HEK293 (cell line): ENCODE data around the gene OGFOD3.

Experiments
- CTCF ChIA-PET: fragments of 350-600 bp; formaldehyde crosslinking; extraction: SDS; loops from one replicate; lab custom pipeline; 2021; ENCODE audit warnings: antibody characterized with exemption; lab: Yijun Ruan, JAX
- POLR2A ChIA-PET: fragments of 300-600 bp; formaldehyde crosslinking; extraction: SDS; loops from one replicate; lab custom pipeline; 2020; ENCODE audit warnings: antibody characterized with exemption, inconsistent platforms; lab: Yijun Ruan, JAX
- H3K27ac ChIP-seq: fragments of 200-500 bp; sonication (Bioruptor generic); 2 replicates; pipeline ENCODE4 v1.5.1; 2014; ENCODE audit warnings: low read depth, low read length, control low read depth, inconsistent platforms; ENCODE audit errors: extremely low read depth
- H3K36me3 ChIP-seq, 2 experiments: fragments of 200-500 bp in 1 of 2; sonication (Bioruptor generic) in 1 of 2; 1 replicate in 1 of 2; 2 replicates in 1 of 2; pipeline ENCODE4 v1.5.1; 2014 to 2017; ENCODE audit warnings: inconsistent platforms in 2 of 2, low read length in 2 of 2; ENCODE audit not compliant: control insufficient read depth in 2 of 2, insufficient read depth in 1 of 2
- H3K4me1 ChIP-seq: fragments of 200-500 bp; sonication (Bioruptor generic); 2 replicates; pipeline ENCODE4 v1.5.1; 2014; ENCODE audit warnings: mild to moderate bottlenecking, low read length, inconsistent platforms; ENCODE audit not compliant: control insufficient read depth, insufficient read depth
- H3K4me3 ChIP-seq: 2 replicates; pipeline ENCODE4 v1.5.1; 2011; ENCODE audit warnings: low read depth, mild to moderate bottlenecking, control low read depth, low read length, moderate library complexity
- H3K9me3 ChIP-seq: fragments of 200-500 bp; sonication (Bioruptor generic); 2 replicates; pipeline ENCODE4 v1.5.1; 2014; ENCODE audit warnings: low read depth, low read length, inconsistent platforms; ENCODE audit not compliant: control insufficient read depth, insufficient read depth
- GLI2 ChIP-seq: fragments of 450-650 bp; formaldehyde crosslinking; IDR thresholded peaks from 2 replicates; pipeline ENCODE4; 2017; ENCODE audit warnings: missing biosample characterization, missing genetic modification characterization, low read depth, borderline replicate concordance
- PRDM1 ChIP-seq: fragments of 450-650 bp; formaldehyde crosslinking; IDR thresholded peaks from 2 replicates; pipeline ENCODE4; 2016; ENCODE audit warnings: missing biosample characterization, missing genetic modification characterization
- ZEB2 ChIP-seq: fragments of 450-650 bp; formaldehyde crosslinking; IDR thresholded peaks from 2 replicates; pipeline ENCODE4 v1.5.1; 2016; ENCODE audit warnings: missing biosample characterization, missing genetic modification characterization
- ZNF121 ChIP-seq: fragments of 450-650 bp; formaldehyde crosslinking; IDR thresholded peaks from 2 replicates; pipeline ENCODE4 v1.5.1; 2016; ENCODE audit warnings: missing biosample characterization, missing genetic modification characterization
- ZNF140 ChIP-seq: fragments of 450-650 bp; formaldehyde crosslinking; IDR thresholded peaks from 2 replicates; pipeline ENCODE4 v1.5.1; 2016; ENCODE audit warnings: missing biosample characterization, missing genetic modification characterization
- ZNF174 ChIP-seq: fragments of 450-650 bp; formaldehyde crosslinking; IDR thresholded peaks from 2 replicates; pipeline ENCODE4 v1.5.0; 2017; ENCODE audit warnings: missing biosample characterization, mild to moderate bottlenecking, missing genetic modification characterization
- ZNF184 ChIP-seq: fragments of 450-650 bp; IDR thresholded peaks from 2 replicates; pipeline ENCODE4 v1.5.1; 2018; ENCODE audit warnings: missing biosample characterization, mild to moderate bottlenecking, missing genetic modification characterization
- ZNF223 ChIP-seq: fragments of 450-650 bp; formaldehyde crosslinking; IDR thresholded peaks from 2 replicates; pipeline ENCODE4 v1.5.1; 2016; ENCODE audit warnings: missing biosample characterization, missing genetic modification characterization
- ZNF274 ChIP-seq, 2 experiments: fragments of 200-500 bp in 1 of 2; fragments of 450-650 bp in 1 of 2; sonication (Bioruptor generic) in 1 of 2; formaldehyde crosslinking in 1 of 2; IDR thresholded peaks; 2 replicates each; pipeline versions ENCODE4 v1.5.1 to v1.6.1; 2014 to 2016; ENCODE audit warnings: borderline replicate concordance in 1 of 2, inconsistent platforms in 1 of 2, low read length in 1 of 2, missing biosample characterization in 1 of 2, missing genetic modification characterization in 1 of 2
- ZNF341 ChIP-seq: fragments of 450-650 bp; formaldehyde crosslinking; IDR thresholded peaks from 2 replicates; pipeline ENCODE4; 2016; ENCODE audit warnings: low read depth, missing biosample characterization, missing genetic modification characterization
- ZNF426 ChIP-seq: fragments of 450-650 bp; formaldehyde crosslinking; IDR thresholded peaks from 2 replicates; pipeline ENCODE4 v1.5.1; 2017; ENCODE audit warnings: missing biosample characterization, missing genetic modification characterization, mild to moderate bottlenecking, inconsistent platforms, moderate library complexity
- ZNF558 ChIP-seq: fragments of 450-650 bp; formaldehyde crosslinking; IDR thresholded peaks from 2 replicates; pipeline ENCODE4 v1.5.1; 2016; ENCODE audit warnings: missing biosample characterization, missing genetic modification characterization
- ZNF561 ChIP-seq: fragments of 450-650 bp; IDR thresholded peaks from 2 replicates; pipeline ENCODE4 v1.5.1; 2018; ENCODE audit warnings: missing biosample characterization, missing genetic modification characterization, borderline replicate concordance
- ZNF600 ChIP-seq: fragments of 450-650 bp; formaldehyde crosslinking; IDR thresholded peaks from 2 replicates; pipeline ENCODE4 v1.5.1; 2016; ENCODE audit warnings: missing biosample characterization, missing genetic modification characterization
- ZNF701 ChIP-seq: fragments of 450-650 bp; formaldehyde crosslinking; IDR thresholded peaks from 2 replicates; pipeline ENCODE4 v1.5.1; 2016; ENCODE audit warnings: missing biosample characterization, missing genetic modification characterization
- ZNF707 ChIP-seq: fragments of 450-650 bp; formaldehyde crosslinking; IDR thresholded peaks from 2 replicates; pipeline ENCODE4 v1.5.1; 2016; ENCODE audit warnings: missing biosample characterization, missing genetic modification characterization
- ZSCAN23 ChIP-seq: fragments of 450-650 bp; formaldehyde crosslinking; IDR thresholded peaks from 2 replicates; pipeline ENCODE4 v1.5.1; 2016; ENCODE audit warnings: missing biosample characterization, missing genetic modification characterization
- TF ChIP-seq, protein P1 (sequence below): fragments of 450-650 bp; formaldehyde crosslinking; IDR thresholded peaks from 2 replicates; pipeline ENCODE4 v1.5.1; 2016; ENCODE audit warnings: missing biosample characterization, missing genetic modification characterization, borderline replicate concordance
- TF ChIP-seq, protein P2 (sequence below): fragments of 450-650 bp; formaldehyde crosslinking; IDR thresholded peaks from 2 replicates; pipeline ENCODE4; 2016; ENCODE audit warnings: missing biosample characterization, missing genetic modification characterization
- TF ChIP-seq, protein P3 (sequence below): fragments of 450-650 bp; formaldehyde crosslinking; IDR thresholded peaks from 2 replicates; pipeline ENCODE4 v1.5.1; 2016; ENCODE audit warnings: missing biosample characterization, missing genetic modification characterization
- TF ChIP-seq, protein P4 (sequence below): fragments of 450-650 bp; formaldehyde crosslinking; IDR thresholded peaks from 2 replicates; pipeline ENCODE4 v1.5.1; 2016; ENCODE audit warnings: missing biosample characterization, missing genetic modification characterization

The OGFOD3 gene

DNA sequence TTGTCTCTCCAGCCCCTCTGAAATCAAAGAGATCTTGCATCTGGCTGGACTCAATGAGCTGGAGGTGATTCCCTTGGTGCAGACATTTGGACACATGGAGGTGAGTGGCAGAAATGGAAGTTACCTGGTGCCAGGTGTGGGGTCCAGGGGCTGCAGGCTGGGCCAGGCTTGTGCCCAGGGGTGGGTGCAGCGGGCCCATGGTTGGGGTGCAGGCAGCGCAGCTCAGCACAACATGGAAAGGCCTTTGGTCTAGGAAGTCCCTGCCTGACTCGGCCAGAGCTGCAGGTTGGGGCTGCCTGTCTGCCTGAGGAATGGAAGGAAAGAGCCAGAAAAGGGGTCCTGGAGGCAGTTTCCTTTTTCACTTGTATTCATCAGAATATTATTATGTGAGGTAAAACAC lies 10.2 kb upstream of the OGFOD3 start:
- ChIA-PET POLR2A (interaction anchor here (0.6 kb wide), 1 partner anchor 115 kb away, joined by 4 read pairs; no protein-coding TSS in a partner anchor), CTCF (interaction anchor here (0.7 kb wide), 1 partner anchor 225 kb away, joined by 3 read pairs; no protein-coding TSS in a partner anchor)

DNA sequence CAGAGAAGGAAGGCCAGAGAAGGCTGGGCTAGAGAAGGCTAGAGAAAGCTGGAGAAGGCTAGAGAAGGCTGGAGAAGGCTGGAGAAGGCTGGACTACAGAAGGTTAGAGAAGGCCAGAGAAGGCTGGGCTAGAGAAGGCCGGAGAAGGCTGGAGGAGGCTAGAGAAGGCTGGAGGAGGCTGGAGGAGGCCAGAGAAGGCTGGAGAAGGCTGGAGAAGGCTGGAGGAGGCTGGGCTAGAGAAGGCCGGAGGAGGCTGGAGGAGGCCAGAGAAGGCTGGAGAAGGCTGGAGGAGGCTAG lies 6.4 kb upstream of the OGFOD3 start:
- TF ChIP-seq ZEB2 (tag by site-specific recombination) (no peak), ZNF561 (tag by site-specific recombination) (no peak), ZSCAN23 (tag by site-specific recombination) (no peak), ZNF174 (no peak), ZNF558 (tag by site-specific recombination) (no peak), ZNF121 (tag by site-specific recombination) (no peak), ZNF223 (tag by site-specific recombination) (no peak), ZNF274 (IDR thresholded peaks at IDR 0.05; ENCODE audit: low read length) (no peak), ZNF274 (tag by site-specific recombination; IDR thresholded peaks at IDR 0.05; ENCODE audit: borderline replicate concordance) (no peak), ZNF184 (tag by site-specific recombination) (no peak)
- TF ChIP-seq, protein P1, sequence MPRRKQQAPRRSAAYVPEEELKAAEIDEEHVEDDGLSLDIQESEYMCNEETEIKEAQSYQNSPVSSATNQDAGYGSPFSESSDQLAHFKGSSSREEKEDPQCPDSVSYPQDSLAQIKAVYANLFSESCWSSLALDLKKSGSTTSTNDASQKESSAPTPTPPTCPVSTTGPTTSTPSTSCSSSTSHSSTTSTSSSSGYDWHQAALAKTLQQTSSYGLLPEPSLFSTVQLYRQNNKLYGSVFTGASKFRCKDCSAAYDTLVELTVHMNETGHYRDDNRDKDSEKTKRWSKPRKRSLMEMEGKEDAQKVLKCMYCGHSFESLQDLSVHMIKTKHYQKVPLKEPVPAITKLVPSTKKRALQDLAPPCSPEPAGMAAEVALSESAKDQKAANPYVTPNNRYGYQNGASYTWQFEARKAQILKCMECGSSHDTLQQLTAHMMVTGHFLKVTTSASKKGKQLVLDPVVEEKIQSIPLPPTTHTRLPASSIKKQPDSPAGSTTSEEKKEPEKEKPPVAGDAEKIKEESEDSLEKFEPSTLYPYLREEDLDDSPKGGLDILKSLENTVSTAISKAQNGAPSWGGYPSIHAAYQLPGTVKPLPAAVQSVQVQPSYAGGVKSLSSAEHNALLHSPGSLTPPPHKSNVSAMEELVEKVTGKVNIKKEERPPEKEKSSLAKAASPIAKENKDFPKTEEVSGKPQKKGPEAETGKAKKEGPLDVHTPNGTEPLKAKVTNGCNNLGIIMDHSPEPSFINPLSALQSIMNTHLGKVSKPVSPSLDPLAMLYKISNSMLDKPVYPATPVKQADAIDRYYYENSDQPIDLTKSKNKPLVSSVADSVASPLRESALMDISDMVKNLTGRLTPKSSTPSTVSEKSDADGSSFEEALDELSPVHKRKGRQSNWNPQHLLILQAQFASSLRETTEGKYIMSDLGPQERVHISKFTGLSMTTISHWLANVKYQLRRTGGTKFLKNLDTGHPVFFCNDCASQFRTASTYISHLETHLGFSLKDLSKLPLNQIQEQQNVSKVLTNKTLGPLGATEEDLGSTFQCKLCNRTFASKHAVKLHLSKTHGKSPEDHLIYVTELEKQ (tag by site-specific recombination): no peak
- TF ChIP-seq, protein P2, sequence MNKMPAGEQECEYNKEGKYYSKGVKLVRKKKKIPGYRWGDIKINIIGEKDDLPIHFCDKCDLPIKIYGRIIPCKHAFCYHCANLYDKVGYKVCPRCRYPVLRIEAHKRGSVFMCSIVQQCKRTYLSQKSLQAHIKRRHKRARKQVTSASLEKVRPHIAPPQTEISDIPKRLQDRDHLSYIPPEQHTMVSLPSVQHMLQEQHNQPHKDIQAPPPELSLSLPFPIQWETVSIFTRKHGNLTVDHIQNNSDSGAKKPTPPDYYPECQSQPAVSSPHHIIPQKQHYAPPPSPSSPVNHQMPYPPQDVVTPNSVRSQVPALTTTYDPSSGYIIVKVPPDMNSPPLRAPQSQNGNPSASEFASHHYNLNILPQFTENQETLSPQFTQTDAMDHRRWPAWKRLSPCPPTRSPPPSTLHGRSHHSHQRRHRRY (tag by site-specific recombination): no peak
- Histone ChIP-seq H3K36me3 (peaks cover 5 to 18% of the 10 kb centered on the region in 2 experiments), H3K9me3 (no peaks in the 10 kb centered on the region), H3K4me1 (no peaks in the 10 kb centered on the region), H3K4me3 (no peak overlapping the region), H3K27ac (no peak overlapping the region)
- POLR2A ChIA-PET: interaction anchor here (0.7 kb wide), 1 partner anchor 175 kb away, joined by 4 read pairs; no protein-coding TSS in a partner anchor
- CTCF ChIA-PET: interaction anchor here (0.6 to 2.3 kb wide), 18 partner anchors 10 to 472 kb away, joined by 3 to 10 read pairs (median 4); no protein-coding TSS in a partner anchor

More for the DNA sequence above, 10.2 kb upstream of the OGFOD3 start:
- TF ChIP-seq GLI2 (tag by site-specific recombination) (no peak), ZNF707 (tag by site-specific recombination) (no peak), ZNF121 (tag by site-specific recombination) (no peak)
- Histone ChIP-seq H3K4me1 (no peaks in the 10 kb centered on the region), H3K4me3 (no peak overlapping the region), H3K9me3 (no peaks in the 10 kb centered on the region), H3K27ac (peak overlapping the region; percentile 24; the same call in 1 of the 2 replicates), H3K36me3 (peaks cover 1 to 4% of the 10 kb centered on the region in 2 experiments; a peak in 2 of 3 replicates)

DNA sequence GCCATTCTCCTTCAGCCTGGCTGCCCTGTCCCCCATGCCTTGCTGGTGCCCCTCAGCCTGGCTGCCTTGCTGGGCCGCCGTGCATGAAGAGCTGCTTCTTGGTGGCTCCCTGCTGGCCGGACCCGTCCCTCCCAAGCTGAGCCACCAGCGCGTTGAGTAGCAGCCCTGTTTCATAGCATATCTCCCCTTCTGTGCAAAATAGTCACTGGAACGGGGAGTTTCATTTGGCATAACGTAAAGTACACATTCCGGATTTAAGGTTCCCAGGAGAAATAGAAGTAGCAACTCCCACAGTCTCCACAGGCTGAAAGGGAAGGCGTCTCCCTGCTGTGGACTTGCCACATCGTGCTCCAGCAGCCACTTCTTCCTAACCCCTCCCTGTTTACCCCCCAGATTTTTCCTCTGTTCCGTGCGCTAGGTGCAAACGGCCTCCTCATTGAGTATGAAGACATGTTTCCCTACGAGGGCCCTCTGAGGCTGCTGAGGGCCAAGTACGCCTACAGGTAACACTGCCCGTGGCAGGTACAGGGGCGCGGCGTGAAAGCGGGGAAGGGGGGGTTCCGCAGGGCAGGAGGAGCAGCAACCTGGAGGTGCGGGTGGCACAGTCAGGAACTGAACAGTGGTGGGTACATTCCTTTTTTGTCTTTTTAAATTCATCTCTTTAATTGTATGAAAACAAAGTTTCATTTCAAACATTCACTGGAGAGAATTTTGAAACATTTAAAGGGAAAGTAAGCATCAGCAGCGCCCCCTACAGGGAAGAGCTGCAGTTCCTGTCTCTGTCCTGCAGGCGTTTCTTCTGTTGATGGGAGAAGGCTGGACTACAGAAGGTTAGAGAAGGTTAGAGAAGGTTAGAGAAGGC lies 5.8 kb upstream of the OGFOD3 start:
- TF ChIP-seq ZNF140 (tag by site-specific recombination) (no peak), PRDM1 (tag by site-specific recombination) (peak; percentile 83), ZNF600 (tag by site-specific recombination) (0 out of 2 replicates have a peak, but pooled peaks have one; percentile 30), ZNF426 (no peak), ZNF341 (peak; percentile 67), ZNF701 (tag by site-specific recombination) (no peak)
- TF ChIP-seq, protein P3, sequence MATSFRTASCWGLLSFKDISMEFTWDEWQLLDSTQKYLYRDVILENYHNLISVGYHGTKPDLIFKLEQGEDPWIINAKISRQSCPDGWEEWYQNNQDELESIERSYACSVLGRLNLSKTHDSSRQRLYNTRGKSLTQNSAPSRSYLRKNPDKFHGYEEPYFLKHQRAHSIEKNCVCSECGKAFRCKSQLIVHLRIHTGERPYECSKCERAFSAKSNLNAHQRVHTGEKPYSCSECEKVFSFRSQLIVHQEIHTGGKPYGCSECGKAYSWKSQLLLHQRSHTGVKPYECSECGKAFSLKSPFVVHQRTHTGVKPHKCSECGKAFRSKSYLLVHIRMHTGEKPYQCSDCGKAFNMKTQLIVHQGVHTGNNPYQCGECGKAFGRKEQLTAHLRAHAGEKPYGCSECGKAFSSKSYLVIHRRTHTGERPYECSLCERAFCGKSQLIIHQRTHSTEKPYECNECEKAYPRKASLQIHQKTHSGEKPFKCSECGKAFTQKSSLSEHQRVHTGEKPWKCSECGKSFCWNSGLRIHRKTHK (tag by site-specific recombination): no peak
- TF ChIP-seq, protein P4, sequence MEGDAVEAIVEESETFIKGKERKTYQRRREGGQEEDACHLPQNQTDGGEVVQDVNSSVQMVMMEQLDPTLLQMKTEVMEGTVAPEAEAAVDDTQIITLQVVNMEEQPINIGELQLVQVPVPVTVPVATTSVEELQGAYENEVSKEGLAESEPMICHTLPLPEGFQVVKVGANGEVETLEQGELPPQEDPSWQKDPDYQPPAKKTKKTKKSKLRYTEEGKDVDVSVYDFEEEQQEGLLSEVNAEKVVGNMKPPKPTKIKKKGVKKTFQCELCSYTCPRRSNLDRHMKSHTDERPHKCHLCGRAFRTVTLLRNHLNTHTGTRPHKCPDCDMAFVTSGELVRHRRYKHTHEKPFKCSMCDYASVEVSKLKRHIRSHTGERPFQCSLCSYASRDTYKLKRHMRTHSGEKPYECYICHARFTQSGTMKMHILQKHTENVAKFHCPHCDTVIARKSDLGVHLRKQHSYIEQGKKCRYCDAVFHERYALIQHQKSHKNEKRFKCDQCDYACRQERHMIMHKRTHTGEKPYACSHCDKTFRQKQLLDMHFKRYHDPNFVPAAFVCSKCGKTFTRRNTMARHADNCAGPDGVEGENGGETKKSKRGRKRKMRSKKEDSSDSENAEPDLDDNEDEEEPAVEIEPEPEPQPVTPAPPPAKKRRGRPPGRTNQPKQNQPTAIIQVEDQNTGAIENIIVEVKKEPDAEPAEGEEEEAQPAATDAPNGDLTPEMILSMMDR (tag by site-specific recombination): peak; percentile 35; the same call in 1 of the 2 replicates
- TF ChIP-seq, all 188 proteins: peak for 4
- H3K27ac ChIP-seq: no peak overlapping the region
- no peak overlapping the region for H3K4me3 ChIP-seq
- H3K4me1 ChIP-seq: peaks cover under 1% of the 10 kb centered on the region; the same call in 1 of the 2 replicates
- CTCF ChIA-PET: interaction anchor here (0.6 to 2.3 kb wide), 17 partner anchors 9 to 473 kb away, joined by 3 to 10 read pairs (median 4); no protein-coding TSS in a partner anchor
- POLR2A ChIA-PET: interaction anchor here (0.7 kb wide), 1 partner anchor 176 kb away, joined by 4 read pairs; no protein-coding TSS in a partner anchor
- H3K36me3 ChIP-seq: peaks cover 5 to 20% of the 10 kb centered on the region in 2 experiments
- H3K9me3 ChIP-seq: no peaks in the 10 kb centered on the region
